HCT116 (cell line): ENCODE data around the gene RETREG1. TPM values are rescaled to one million over a fixed set of nuclear protein-coding genes. Genes with fewer than 3 reads are reported as not detected.
"Not testable (repeated sequence)": the region's sequence is repeated elsewhere in the genome, so short reads cannot be mapped to it uniquely, and the experiment has no call there.

Source experiments
- ATAC-seq: fragments of 200-7000 bp; cut with Tn5 transposase; 2 replicates; pipeline ENCODE4 v1.9.1; 2020; ENCODE audit warnings: mild to moderate bottlenecking, moderate library complexity
- BruUV-seq: library from RNA; stranded (reverse); fragments of 400-500 nt; replicated peaks from 2 replicates; lab custom pipeline; 2021; lab: Mats Ljungman, UMichigan
- CTCF ChIA-PET: fragments of 300-600 bp; sonication (Branson Sonifier 250); formaldehyde crosslinking; loops from one replicate; lab custom pipeline; 2021; ENCODE audit warnings: antibody characterized with exemption; lab: Charles Lee
- POLR2A ChIA-PET: fragments of 300-600, 350-600 bp; sonication (Branson Sonifier 250); formaldehyde crosslinking; loops from one replicate; lab custom pipeline; 2021; ENCODE audit warnings: antibody characterized with exemption; lab: Charles Lee
- RAD21 ChIA-PET, 2 experiments: fragments of 300-600 bp; sonication (Branson Sonifier 250); formaldehyde crosslinking; loops; one replicate each; lab custom pipeline; 2023; ENCODE audit warnings: low total read pairs in 2 of 2; ENCODE audit not compliant: uncharacterized antibody in 2 of 2, unreplicated experiment in 2 of 2, low non-redundant PET in 1 of 2; lab: Charles Lee
- DNase-seq: peaks from one replicate; pipeline ENCODE4 v3.0.0-alpha.2; 2010; ENCODE audit warnings: low read depth, low spot score
- H2AFZ ChIP-seq: fragments of 200-600 bp; shearing (Covaris generic), sonication (generic); 2 replicates; pipeline ENCODE4 v1.6.1; 2017; ENCODE audit warnings: low read depth, mixed run types, mixed read lengths, antibody characterized with exemption, low read length; ENCODE audit not compliant: poor library complexity, severe bottlenecking
- H3K27ac ChIP-seq: 2 replicates; pipeline ENCODE4 v1.5.1; 2012; ENCODE audit warnings: low read depth, low read length
- H3K27me3 ChIP-seq: fragments of 200-600 bp; sonication (generic); 2 replicates; pipeline ENCODE4 v1.6.1; 2016; ENCODE audit warnings: mixed run types, low read length, mixed read lengths; ENCODE audit not compliant: insufficient read depth
- H3K36me3 ChIP-seq, 2 experiments: fragments of 200-500 bp in 1 of 2; fragments of 200-600 bp in 1 of 2; sonication (Bioruptor generic) in 1 of 2; sonication (generic) in 1 of 2; 2 replicates each; pipeline versions ENCODE4 v1.5.1 to v1.6.1; 2014 to 2016; ENCODE audit warnings: low read length in 2 of 2, inconsistent platforms in 1 of 2, mixed read lengths in 1 of 2, mixed run types in 1 of 2; ENCODE audit not compliant: insufficient read depth in 2 of 2, control insufficient read depth in 1 of 2
- H3K4me1 ChIP-seq, 2 experiments: fragments of 200-600 bp in 1 of 2; sonication (generic) in 1 of 2; 2 replicates each; pipeline versions ENCODE4 v1.5.1 to v1.6.1; 2012 to 2017; ENCODE audit warnings: low read length in 2 of 2, inconsistent platforms in 1 of 2, mild to moderate bottlenecking in 1 of 2, mixed read lengths in 1 of 2, mixed run types in 1 of 2, moderate library complexity in 1 of 2; ENCODE audit not compliant: insufficient read depth in 2 of 2, control insufficient read depth in 1 of 2
- H3K4me2 ChIP-seq: fragments of 200-600 bp; sonication (generic); 2 replicates; pipeline ENCODE4 v1.6.1; 2017; ENCODE audit warnings: mixed run types, low read length, mixed read lengths
- H3K4me3 ChIP-seq, 2 experiments: fragments of 200-600 bp in 1 of 2; sonication (generic) in 1 of 2; replicated peaks in 1 of 2; 2 replicates each; pipeline ENCODE4 v1.5.1; 2011 to 2016; ENCODE audit warnings: low read length in 2 of 2, control low read depth in 1 of 2, low read depth in 1 of 2, mild to moderate bottlenecking in 1 of 2, mixed read lengths in 1 of 2, mixed run types in 1 of 2
- H3K79me2 ChIP-seq: fragments of 200-600 bp; sonication (generic); 2 replicates; pipeline ENCODE4 v1.6.1; 2017; ENCODE audit warnings: mild to moderate bottlenecking, mixed run types, low read length, moderate library complexity, mixed read lengths; ENCODE audit not compliant: insufficient read depth
- H3K9ac ChIP-seq: fragments of 200-600 bp; sonication (generic); 2 replicates; pipeline ENCODE4 v1.6.1; 2016; ENCODE audit warnings: low read length, mixed read lengths
- H3K9me2 ChIP-seq: fragments of 200-600 bp; sonication (generic), shearing (Covaris generic); 2 replicates; pipeline ENCODE4 v1.6.1; 2017; ENCODE audit warnings: mixed run types, mild to moderate bottlenecking, moderate library complexity; ENCODE audit not compliant: insufficient read depth
- H3K9me3 ChIP-seq, 2 experiments: fragments of 200-500 bp in 1 of 2; fragments of 200-600 bp in 1 of 2; sonication (Bioruptor generic) in 1 of 2; sonication (generic) in 1 of 2; 2 replicates each; pipeline ENCODE4 v1.6.1; 2014 to 2017; ENCODE audit warnings: low read length in 2 of 2, mixed read lengths in 2 of 2, inconsistent platforms in 1 of 2, low read depth in 1 of 2, mild to moderate bottlenecking in 1 of 2, mixed run types in 1 of 2, moderate library complexity in 1 of 2; ENCODE audit not compliant: control insufficient read depth in 1 of 2, insufficient read depth in 1 of 2
- H4K20me1 ChIP-seq: fragments of 200-600 bp; sonication (generic), shearing (Covaris generic); 2 replicates; pipeline ENCODE4 v1.6.1; 2017; ENCODE audit warnings: mixed run types, mild to moderate bottlenecking, moderate library complexity; ENCODE audit not compliant: insufficient read depth
- ATF3 ChIP-seq: IDR thresholded peaks from 2 replicates; pipeline ENCODE4 v1.6.1; 2012
- CBX3 ChIP-seq: IDR thresholded peaks from 2 replicates; pipeline ENCODE4 v1.6.1; 2012; ENCODE audit warnings: low read depth
- CEBPB ChIP-seq: IDR thresholded peaks from 2 replicates; pipeline ENCODE4 v1.6.1; 2012; ENCODE audit warnings: low read depth
- CTCF ChIP-seq, 3 experiments: fragments of 200-600 bp in 1 of 3; sonication (generic) in 1 of 3; IDR thresholded peaks in 2 of 3; conservative IDR thresholded peaks in 1 of 3; 2 replicates each; pipeline ENCODE4 v1.5.1; 2012 to 2017; ENCODE audit warnings: low read depth in 2 of 3, low read length in 2 of 3, antibody characterized with exemption in 1 of 3, borderline replicate concordance in 1 of 3, control low read depth in 1 of 3, mild to moderate bottlenecking in 1 of 3, mixed read lengths in 1 of 3, mixed run types in 1 of 3, moderate library complexity in 1 of 3; ENCODE audit not compliant: insufficient read depth in 1 of 3
- ELF1 ChIP-seq: IDR thresholded peaks from 2 replicates; pipeline ENCODE4 v1.6.1; 2012; ENCODE audit warnings: low read depth, borderline replicate concordance
- EZH2phosphoT487 ChIP-seq: fragments of 200-600 bp; IDR thresholded peaks from 2 replicates; pipeline ENCODE4 v1.6.1; 2018; ENCODE audit warnings: antibody characterized with exemption, borderline replicate concordance
- FOSL1 ChIP-seq: IDR thresholded peaks from 2 replicates; pipeline ENCODE4 v1.6.1; 2012; ENCODE audit warnings: low read depth
- POLR2A ChIP-seq: IDR thresholded peaks from 2 replicates; pipeline ENCODE4 v1.7.0; 2011; ENCODE audit warnings: borderline replicate concordance; ENCODE audit not compliant: insufficient read depth, insufficient read length; ENCODE audit errors: extremely low read depth
- RAD21 ChIP-seq: IDR thresholded peaks from 2 replicates; pipeline ENCODE4 v1.6.1; 2012; ENCODE audit warnings: low read depth, mild to moderate bottlenecking
- SP1 ChIP-seq: IDR thresholded peaks from 2 replicates; pipeline ENCODE4 v1.6.1; 2012; ENCODE audit warnings: low read depth
- YY1 ChIP-seq: IDR thresholded peaks from 2 replicates; pipeline ENCODE4 v1.6.1; 2011; ENCODE audit warnings: low read length, low read depth, moderate library complexity, mild to moderate bottlenecking; ENCODE audit not compliant: insufficient replicate concordance; ENCODE audit errors: extremely low read depth
- ZFX ChIP-seq: fragments of 450-650 bp; IDR thresholded peaks from 2 replicates; pipeline ENCODE4 v1.6.1; 2017
- ZNF274 ChIP-seq: fragments of 200-500 bp; sonication (Bioruptor generic); IDR thresholded peaks from 2 replicates; pipeline ENCODE4 v1.6.1; 2014; ENCODE audit warnings: mild to moderate bottlenecking, low read depth, low read length, inconsistent platforms
- intact Hi-C: fragments of 100-400 bp; cut with micrococcal nuclease; formaldehyde crosslinking; loops from 2 replicates; pipeline ENCODE4 v1.10.0; 2022
- total RNA-seq: library from RNA; stranded (reverse); gene quantifications from one replicate; pipeline ENCODE4 v1.2.1, GENCODE V29; 2021; ENCODE audit not compliant: unreplicated experiment

RETREG1 gene
- total RNA-seq, 1 experiment from 2014 or later = 6.0 TPM

- H3K4me1 ChIP-seq = peaks cover 0 to 3% of the 10 kb centered on the region in 2 experiments; a peak in 1 of 4 replicates
- no peak overlapping the region for H3K27ac ChIP-seq
- CTCF ChIA-PET = no interaction called here
- no peak for ATAC-seq
- H3K79me2 ChIP-seq = no peaks in the 10 kb centered on the region
- no peak for DNase-seq
- H3K9me2 ChIP-seq = no peaks in the 10 kb centered on the region
- TF ChIP-seq ATF3 (no peak), RAD21 (no peak), ZNF274 (no peak), CTCF (IDR thresholded peaks at IDR 0.05 in 2 of 3, conservative IDR thresholded peaks at IDR 0.05 in 1 of 3; ENCODE audit: borderline replicate concordance in 1 of 3, insufficient read depth in 1 of 3, low read depth in 2 of 3, low read length in 2 of 3) (no peak), ELF1 (no peak), ZFX (no peak), SP1 (no peak), FOSL1 (no peak), POLR2A (no peak), EZH2phosphoT487 (no peak), CEBPB (no peak), YY1 (no peak), CBX3 (no peak)
- BruUV-seq = no TSS peak
- RAD21 ChIA-PET = no interaction called here
- POLR2A ChIA-PET = no interaction called here
- no peak overlapping the region for H3K4me2 ChIP-seq
- H3K9ac ChIP-seq = no peak overlapping the region
- no peaks in the 10 kb centered on the region for H3K36me3 ChIP-seq
- H4K20me1 ChIP-seq = no peaks in the 10 kb centered on the region
- no peak overlapping the region for H2AFZ ChIP-seq
- peaks cover 0 to 4% of the 10 kb centered on the region in 2 experiments; a peak in 1 of 4 replicates for H3K9me3 ChIP-seq
- intact Hi-C loops = no loop called here
- H3K27me3 ChIP-seq = no peaks in the 10 kb centered on the region
- no peak overlapping the region for H3K4me3 ChIP-seq
Measured at GRCh38 chr5:16654647-16655334, 38.0 kb upstream of the RETREG1 start.

GRCh38 chr5:16648739-16649138 is 31.9 kb upstream of the RETREG1 start:
- H3K27me3 ChIP-seq, intact Hi-C loops, CTCF ChIA-PET, BruUV-seq, POLR2A ChIA-PET, RAD21 ChIA-PET, H3K27ac ChIP-seq, H3K79me2 ChIP-seq, H3K9ac ChIP-seq, ATAC-seq, H3K9me3 ChIP-seq, H3K4me2 ChIP-seq, H4K20me1 ChIP-seq, H3K4me1 ChIP-seq, H2AFZ ChIP-seq, DNase-seq, H3K36me3 ChIP-seq, H3K4me3 ChIP-seq, H3K9me2 ChIP-seq: not testable (repeated sequence)
